GM12878 (cell line): ENCODE results near the gene BORCS5. TPM values are rescaled to one million over a fixed set of nuclear protein-coding genes. Genes with fewer than 3 reads are reported as not detected.

Experiments used
- ATAC-seq: fragments of 200-7000 bp; cut with Tn5 transposase; 3 replicates; pipeline ENCODE4 v1.9.1; 2020; ENCODE audit warnings: mild to moderate bottlenecking, moderate library complexity
- BruUV-seq: library from RNA; stranded (reverse); fragments of 400-500 nt; replicated peaks from 2 replicates; lab custom pipeline; 2021; lab: Mats Ljungman, UMichigan
- CTCF ChIA-PET: fragments of 300-600 bp; sonication (Branson Sonifier 250); formaldehyde crosslinking; extraction: SDS; loops from one replicate; lab custom pipeline; 2021; ENCODE audit warnings: inconsistent platforms; lab: Yijun Ruan, JAX
- POLR2A ChIA-PET: fragments of 350-600 bp; formaldehyde crosslinking; extraction: SDS; loops from one replicate; lab custom pipeline; 2021; ENCODE audit warnings: inconsistent platforms; lab: Charles Lee
- RAD21 ChIA-PET: fragments of 300-600 bp; sonication (Branson Sonifier 250); formaldehyde crosslinking; loops from one replicate; lab custom pipeline; 2023; ENCODE audit warnings: antibody characterized with exemption; ENCODE audit not compliant: unreplicated experiment; lab: Charles Lee
- SMC1A ChIA-PET: fragments of 300-600 bp; sonication (Branson Sonifier 250); formaldehyde crosslinking; loops from one replicate; lab custom pipeline; 2023; ENCODE audit not compliant: unreplicated experiment, uncharacterized antibody; lab: Charles Lee
- DNase-seq: peaks from one replicate; pipeline ENCODE4 v3.0.0-alpha.2; 2011; ENCODE audit warnings: low read depth, low spot score
- FAIRE-seq: peaks from 3 replicates; lab custom pipeline; 2011; peaks lifted over from hg19 to GRCh38; lab: Jason Lieb, UNC
- H2AFZ ChIP-seq: 2 replicates; pipeline ENCODE4 v1.6.0; 2011; ENCODE audit warnings: low read depth, low read length, control low read depth; ENCODE audit not compliant: control insufficient read depth
- H3K27ac ChIP-seq: 2 replicates; pipeline ENCODE4 v1.5.1; 2011; ENCODE audit warnings: control low read depth; ENCODE audit not compliant: control insufficient read depth, insufficient read depth
- H3K27me3 ChIP-seq, 2 experiments: replicated peaks in 1 of 2; 2 replicates each; pipeline versions ENCODE4 v1.6.0 to v1.6.1; 2011; ENCODE audit warnings: low read length in 1 of 2; ENCODE audit not compliant: control insufficient read depth in 2 of 2, insufficient read depth in 2 of 2
- H3K36me3 ChIP-seq, 2 experiments: 2 replicates each; pipeline ENCODE4 v1.5.1; 2011; ENCODE audit warnings: low read length in 1 of 2; ENCODE audit not compliant: control insufficient read depth in 2 of 2, insufficient read depth in 2 of 2
- H3K4me1 ChIP-seq: 2 replicates; pipeline ENCODE4 v1.6.1; 2011; ENCODE audit warnings: mild to moderate bottlenecking, low read length, moderate library complexity, mixed read lengths; ENCODE audit not compliant: control insufficient read depth, insufficient read depth
- H3K4me2 ChIP-seq: 2 replicates; pipeline ENCODE4 v1.6.0; 2011; ENCODE audit warnings: control low read depth; ENCODE audit not compliant: control insufficient read depth, insufficient read depth
- H3K4me3 ChIP-seq: fragments of 200-600 bp; sonication (generic); 2 replicates; pipeline ENCODE4 v1.5.1; 2016
- H3K79me2 ChIP-seq: 2 replicates; pipeline ENCODE4 v1.6.0; 2011; ENCODE audit warnings: low read length; ENCODE audit not compliant: control insufficient read depth, insufficient read depth
- H3K9ac ChIP-seq: 2 replicates; pipeline ENCODE4 v1.8.0; 2011; ENCODE audit warnings: low read length, control low read depth, mixed read lengths; ENCODE audit not compliant: control insufficient read depth, insufficient read depth
- H3K9me3 ChIP-seq: replicated peaks from 3 replicates; pipeline ENCODE4 v1.5.1; 2011; ENCODE audit warnings: mild to moderate bottlenecking, low read length; ENCODE audit not compliant: control insufficient read depth, insufficient read depth
- H4K20me1 ChIP-seq: 2 replicates; pipeline ENCODE4 v1.6.0; 2011; ENCODE audit not compliant: control insufficient read depth, insufficient read depth
- BRCA1 ChIP-seq: IDR thresholded peaks from 2 replicates; pipeline ENCODE4 v1.6.1; 2011; ENCODE audit warnings: low read depth, low read length, improper control_type of control experiment
- CBFB ChIP-seq: IDR thresholded peaks from 2 replicates; pipeline ENCODE4 v1.6.1; 2016; ENCODE audit warnings: antibody characterized with exemption, low read depth
- CBX5 ChIP-seq: sonication (generic); IDR thresholded peaks from 2 replicates; pipeline ENCODE4 v1.6.1; 2016; ENCODE audit warnings: low read depth, moderate library complexity, mild to moderate bottlenecking, inconsistent platforms
- CHD1 ChIP-seq: IDR thresholded peaks from 2 replicates; pipeline ENCODE4 v1.6.1; 2012; ENCODE audit warnings: low read depth, low read length, improper control_type of control experiment
- IRF4 ChIP-seq: IDR thresholded peaks from 2 replicates; pipeline ENCODE4 v1.6.1; 2011; ENCODE audit warnings: low read depth, low read length
- NBN ChIP-seq: fragments of 450-650 bp; IDR thresholded peaks from 2 replicates; pipeline ENCODE4 v1.6.1; 2016
- NR2C2 ChIP-seq: IDR thresholded peaks from 2 replicates; pipeline ENCODE4 v1.6.1; 2011; ENCODE audit warnings: borderline replicate concordance, low read depth; ENCODE audit not compliant: control insufficient read depth, insufficient read length
- RELA ChIP-seq: fragments of 450-650 bp; IDR thresholded peaks from 2 replicates; pipeline ENCODE4 v1.8.0; 2014; ENCODE audit warnings: borderline replicate concordance; ENCODE audit not compliant: partially characterized antibody
- SMC3 ChIP-seq: IDR thresholded peaks from 2 replicates; pipeline ENCODE4 v1.6.1; 2011; ENCODE audit warnings: low read length, improper control_type of control experiment, borderline replicate concordance
- SPI1 ChIP-seq: IDR thresholded peaks from 2 replicates; pipeline ENCODE4 v1.6.1; 2011; ENCODE audit warnings: low read depth, mild to moderate bottlenecking, low read length, moderate library complexity, borderline replicate concordance; ENCODE audit not compliant: insufficient read depth
- WGBS: methylation state at CpG from one replicate; pipeline ENCODE4 v1.1.6; 2016; ENCODE audit warnings: low lambda C conversion rate; ENCODE audit not compliant: insufficient replicate concordance, insufficient coverage; ENCODE audit errors: missing lambda C conversion rate; 5-methylcytosine and 5-hydroxymethylcytosine counted together
- in situ Hi-C: fragments of 300-500 bp; cut with MboI; formaldehyde crosslinking; loops from 9 replicates; pipeline ENCODE4 v1.14.3; 2018; ENCODE audit warnings: mixed read lengths
- intact Hi-C: fragments of 100-400 bp; cut with micrococcal nuclease; formaldehyde crosslinking; loops from one replicate; pipeline ENCODE4 v1.14.2; 2022; ENCODE audit not compliant: unreplicated experiment
- polyA plus RNA-seq, 11 experiments: library from polyadenylated mRNA; depleted of rRNA in 4 of 11; unstranded in 6 of 11; stranded (reverse) in 5 of 11; fragments of >200 nt; fragmentation: Nextera tagmentation in 4 of 11; fragmentation: Illumina TruSeq in 1 of 11; extraction: Ambion mirVana in 4 of 11; extraction: Trizol in 1 of 11; gene quantifications; 1 replicate in 1 of 11; 2 replicates in 10 of 11; pipeline versions ENCODE4 v1.2.1 to v1.2.3, GENCODE V29; 2011 to 2016; ENCODE audit warnings: inconsistent platforms in 2 of 11, missing spikeins in 2 of 11, low read depth in 1 of 11
- total RNA-seq, 4 experiments: library from RNA; depleted of rRNA in 3 of 4; stranded (reverse); fragments of >200 nt in 3 of 4; fragmentation: Illumina TruSeq in 1 of 4; extraction: Trizol in 1 of 4; gene quantifications; 2 replicates each; pipeline versions ENCODE4 v1.2.1 to v1.2.3, GENCODE V29; 2013 to 2021
- TF ChIP-seq, protein P1 (sequence below): fragments of 450-650 bp; IDR thresholded peaks from 2 replicates; pipeline ENCODE4 v1.6.1; 2018; ENCODE audit warnings: mild to moderate bottlenecking, low read depth, moderate library complexity; ENCODE audit not compliant: partially characterized antibody
- TF ChIP-seq, protein P2 (sequence below): fragments of 450-650 bp; conservative IDR thresholded peaks from 2 replicates; pipeline ENCODE4 v1.6.1; 2017; ENCODE audit warnings: mild to moderate bottlenecking, moderate library complexity
- TF ChIP-seq, protein P3 (sequence below): fragments of 450-650 bp; IDR thresholded peaks from 2 replicates; pipeline ENCODE4 v1.6.1; 2017; ENCODE audit warnings: low read depth, mild to moderate bottlenecking, moderate library complexity
- TF ChIP-seq, protein P4 (sequence below): IDR thresholded peaks from 2 replicates; pipeline ENCODE4 v1.6.1; 2012; ENCODE audit warnings: low read depth, low read length, improper control_type of control experiment

The BORCS5 gene
- total and polyA plus RNA-seq, 10 of the 15 experiments (the other 5 are each of a cell fraction or from before 2014, with no cell fraction given): 1.4 to 39.7 (median 16.1) TPM

DNA sequence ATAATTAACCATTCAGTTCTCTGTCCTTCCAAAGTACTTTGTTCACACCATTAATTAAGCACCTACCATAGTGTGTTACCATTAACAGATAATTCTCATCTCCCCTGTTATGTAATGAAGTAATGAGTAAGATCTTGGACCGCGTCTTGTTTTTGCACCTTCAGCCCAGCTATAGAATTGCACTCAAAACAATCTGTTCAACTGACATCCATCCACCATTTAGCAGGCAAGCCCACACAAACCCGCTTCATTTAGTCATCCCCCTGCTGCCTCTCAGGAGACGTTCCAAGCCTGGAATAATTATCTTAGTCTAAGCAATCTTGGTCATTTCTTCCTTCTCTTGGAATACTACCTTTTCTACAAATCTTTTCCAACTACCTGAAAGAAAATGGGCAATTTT, 131.4 kb downstream of the BORCS5 start:
- peaks cover 5 to 13% of the 10 kb centered on the region in 2 experiments for H3K36me3 ChIP-seq
- H3K4me1 ChIP-seq: peaks cover 8% of the 10 kb centered on the region
- WGBS: 84% methylated on average over 4 of the region's 4 CpGs
- ChIA-PET SMC1A (interaction anchor here (0.7 to 8.3 kb wide), 11 partner anchors 11 to 202 kb away, joined by 3 to 98 read pairs (median 3); partner anchors contain the start of gene DUSP16), CTCF (interaction anchor here (0.8 to 10.6 kb wide), 3 partner anchors 16 to 167 kb away, joined by 3 to 72 read pairs (median 3); partner anchors contain the start of gene DUSP16), RAD21 (interaction anchor here (0.7 to 3.9 kb wide), 7 partner anchors 14 to 248 kb away, joined by 3 to 56 read pairs (median 10); no protein-coding TSS in a partner anchor), POLR2A (interaction anchor here (1.1 to 5.2 kb wide), 5 partner anchors 9 to 30 kb away, joined by 3 to 51 read pairs (median 4); no protein-coding TSS in a partner anchor)
- DNase-seq (no peak), FAIRE-seq (no peak), ATAC-seq (no peak)
- no peak overlapping the region for H3K9ac ChIP-seq
- H3K9me3 ChIP-seq: no peaks in the 10 kb centered on the region
- no peak overlapping the region for H3K27ac ChIP-seq
- intact Hi-C loops: no loop called here
- in situ Hi-C loops: no loop called here
- no peaks in the 10 kb centered on the region for H3K27me3 ChIP-seq
- H4K20me1 ChIP-seq: no peaks in the 10 kb centered on the region
- H3K79me2 ChIP-seq: peaks cover 4% of the 10 kb centered on the region
- no peak overlapping the region for H3K4me3 ChIP-seq
- no peak overlapping the region for H3K4me2 ChIP-seq
- BruUV-seq: no TSS peak
- no peak overlapping the region for H2AFZ ChIP-seq
- TF ChIP-seq SMC3 (no peak), RELA (no peak), CBX5 (no peak), CHD1 (no peak), NBN (no peak), BRCA1 (no peak), NR2C2 (no peak), CBFB (no peak), SPI1 (no peak), IRF4 (no peak)
- TF ChIP-seq, protein P1, sequence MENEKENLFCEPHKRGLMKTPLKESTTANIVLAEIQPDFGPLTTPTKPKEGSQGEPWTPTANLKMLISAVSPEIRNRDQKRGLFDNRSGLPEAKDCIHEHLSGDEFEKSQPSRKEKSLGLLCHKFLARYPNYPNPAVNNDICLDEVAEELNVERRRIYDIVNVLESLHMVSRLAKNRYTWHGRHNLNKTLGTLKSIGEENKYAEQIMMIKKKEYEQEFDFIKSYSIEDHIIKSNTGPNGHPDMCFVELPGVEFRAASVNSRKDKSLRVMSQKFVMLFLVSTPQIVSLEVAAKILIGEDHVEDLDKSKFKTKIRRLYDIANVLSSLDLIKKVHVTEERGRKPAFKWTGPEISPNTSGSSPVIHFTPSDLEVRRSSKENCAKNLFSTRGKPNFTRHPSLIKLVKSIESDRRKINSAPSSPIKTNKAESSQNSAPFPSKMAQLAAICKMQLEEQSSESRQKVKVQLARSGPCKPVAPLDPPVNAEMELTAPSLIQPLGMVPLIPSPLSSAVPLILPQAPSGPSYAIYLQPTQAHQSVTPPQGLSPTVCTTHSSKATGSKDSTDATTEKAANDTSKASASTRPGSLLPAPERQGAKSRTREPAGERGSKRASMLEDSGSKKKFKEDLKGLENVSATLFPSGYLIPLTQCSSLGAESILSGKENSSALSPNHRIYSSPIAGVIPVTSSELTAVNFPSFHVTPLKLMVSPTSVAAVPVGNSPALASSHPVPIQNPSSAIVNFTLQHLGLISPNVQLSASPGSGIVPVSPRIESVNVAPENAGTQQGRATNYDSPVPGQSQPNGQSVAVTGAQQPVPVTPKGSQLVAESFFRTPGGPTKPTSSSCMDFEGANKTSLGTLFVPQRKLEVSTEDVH: no peak
- TF ChIP-seq, protein P2, sequence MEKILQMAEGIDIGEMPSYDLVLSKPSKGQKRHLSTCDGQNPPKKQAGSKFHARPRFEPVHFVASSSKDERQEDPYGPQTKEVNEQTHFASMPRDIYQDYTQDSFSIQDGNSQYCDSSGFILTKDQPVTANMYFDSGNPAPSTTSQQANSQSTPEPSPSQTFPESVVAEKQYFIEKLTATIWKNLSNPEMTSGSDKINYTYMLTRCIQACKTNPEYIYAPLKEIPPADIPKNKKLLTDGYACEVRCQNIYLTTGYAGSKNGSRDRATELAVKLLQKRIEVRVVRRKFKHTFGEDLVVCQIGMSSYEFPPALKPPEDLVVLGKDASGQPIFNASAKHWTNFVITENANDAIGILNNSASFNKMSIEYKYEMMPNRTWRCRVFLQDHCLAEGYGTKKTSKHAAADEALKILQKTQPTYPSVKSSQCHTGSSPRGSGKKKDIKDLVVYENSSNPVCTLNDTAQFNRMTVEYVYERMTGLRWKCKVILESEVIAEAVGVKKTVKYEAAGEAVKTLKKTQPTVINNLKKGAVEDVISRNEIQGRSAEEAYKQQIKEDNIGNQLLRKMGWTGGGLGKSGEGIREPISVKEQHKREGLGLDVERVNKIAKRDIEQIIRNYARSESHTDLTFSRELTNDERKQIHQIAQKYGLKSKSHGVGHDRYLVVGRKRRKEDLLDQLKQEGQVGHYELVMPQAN: no peak
- TF ChIP-seq, protein P3, sequence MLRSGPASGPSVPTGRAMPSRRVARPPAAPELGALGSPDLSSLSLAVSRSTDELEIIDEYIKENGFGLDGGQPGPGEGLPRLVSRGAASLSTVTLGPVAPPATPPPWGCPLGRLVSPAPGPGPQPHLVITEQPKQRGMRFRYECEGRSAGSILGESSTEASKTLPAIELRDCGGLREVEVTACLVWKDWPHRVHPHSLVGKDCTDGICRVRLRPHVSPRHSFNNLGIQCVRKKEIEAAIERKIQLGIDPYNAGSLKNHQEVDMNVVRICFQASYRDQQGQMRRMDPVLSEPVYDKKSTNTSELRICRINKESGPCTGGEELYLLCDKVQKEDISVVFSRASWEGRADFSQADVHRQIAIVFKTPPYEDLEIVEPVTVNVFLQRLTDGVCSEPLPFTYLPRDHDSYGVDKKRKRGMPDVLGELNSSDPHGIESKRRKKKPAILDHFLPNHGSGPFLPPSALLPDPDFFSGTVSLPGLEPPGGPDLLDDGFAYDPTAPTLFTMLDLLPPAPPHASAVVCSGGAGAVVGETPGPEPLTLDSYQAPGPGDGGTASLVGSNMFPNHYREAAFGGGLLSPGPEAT: no peak
- TF ChIP-seq, protein P4, sequence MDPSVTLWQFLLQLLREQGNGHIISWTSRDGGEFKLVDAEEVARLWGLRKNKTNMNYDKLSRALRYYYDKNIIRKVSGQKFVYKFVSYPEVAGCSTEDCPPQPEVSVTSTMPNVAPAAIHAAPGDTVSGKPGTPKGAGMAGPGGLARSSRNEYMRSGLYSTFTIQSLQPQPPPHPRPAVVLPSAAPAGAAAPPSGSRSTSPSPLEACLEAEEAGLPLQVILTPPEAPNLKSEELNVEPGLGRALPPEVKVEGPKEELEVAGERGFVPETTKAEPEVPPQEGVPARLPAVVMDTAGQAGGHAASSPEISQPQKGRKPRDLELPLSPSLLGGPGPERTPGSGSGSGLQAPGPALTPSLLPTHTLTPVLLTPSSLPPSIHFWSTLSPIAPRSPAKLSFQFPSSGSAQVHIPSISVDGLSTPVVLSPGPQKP: no peak
